ENCODE measurements around the gene ZBTB40.

Gene ZBTB40

GRCh38 chr1:22575532-22576149, 124.0 kb downstream of the ZBTB40 start:
- TF ChIP-seq CTCF (IDR thresholded peaks at IDR 0.05; ENCODE audit: low read depth, low read length): no peak
- H3K4me3 ChIP-seq (ENCODE audit: low read depth, low read length): no peak overlapping the region

- TF ChIP-seq CTCF (IDR thresholded peaks at IDR 0.05; ENCODE audit: low read depth, low read length): no peak
- H3K4me3 ChIP-seq (ENCODE audit: low read depth, low read length): no peak overlapping the region
These were observed 124.5 kb downstream of the ZBTB40 start for GRCh38 chr1:22576150-22576544.

- no peak for TF ChIP-seq CTCF (IDR thresholded peaks at IDR 0.05; ENCODE audit: low read depth, low read length)
- no peak overlapping the region for H3K4me3 ChIP-seq (ENCODE audit: low read depth, low read length)
These were observed 125.0 kb downstream of the ZBTB40 start for GRCh38 chr1:22576617-22577016.

GRCh38 chr1:22578732-22579361, 127.2 kb downstream of the ZBTB40 start:
- TF ChIP-seq CTCF (IDR thresholded peaks at IDR 0.05; ENCODE audit: low read depth, low read length): no peak
- H3K4me3 ChIP-seq (ENCODE audit: low read depth, low read length): no peak overlapping the region

- no peak for TF ChIP-seq CTCF (IDR thresholded peaks at IDR 0.05; ENCODE audit: low read depth, low read length)
- H3K4me3 ChIP-seq (ENCODE audit: low read depth, low read length): no peak overlapping the region
These were observed 128.0 kb downstream of the ZBTB40 start for GRCh38 chr1:22579541-22580155.
